GM19468 (cell line): Measurements from ENCODE around the gene MIP.
"Not testable (repeated sequence)": the region's sequence is repeated elsewhere in the genome, so short reads cannot be mapped to it uniquely, and the experiment has no call there.

Source experiments
- ATAC-seq: cut with Tn5 transposase; IDR thresholded peaks from one replicate; pipeline ENCODE4 v1.9.1; 2021; ENCODE audit warnings: mild to moderate bottlenecking, moderate library complexity, moderate number of reproducible peaks; ENCODE audit not compliant: unreplicated experiment; ENCODE audit errors: extremely low read depth

Gene MIP

GRCh38 chr12:56468216-56469006, 14.0 kb upstream of the MIP start, which contains the start of gene SPRYD4:
SPRYD4 (plus strand) TSS chr12:56468578; CDS start chr12:56468592, 14 bp downstream.
- ATAC-seq: peak; percentile 53

- no peak for ATAC-seq
Measured at GRCh38 chr12:56462565-56462964, 8.1 kb upstream of the MIP start.

- ATAC-seq: no peak
Measured at GRCh38 chr12:56461235-56462159, 7.0 kb upstream of the MIP start.

GRCh38 chr12:56457817-56458216, 3.4 kb upstream of the MIP start:
- no peak for ATAC-seq

- ATAC-seq: no peak
Measured at GRCh38 chr12:56451147-56451546, 3.3 kb downstream of the MIP start.

GRCh38 chr12:56450241-56450640, 4.2 kb downstream of the MIP start:
- ATAC-seq: no peak

GRCh38 chr12:56449622-56449984, 4.9 kb downstream of the MIP start:
- ATAC-seq: no peak

GRCh38 chr12:56448860-56449621, 5.4 kb downstream of the MIP start, which contains the start of gene TIMELESS:
TIMELESS (minus strand) TSS chr12:56449426; CDS start chr12:56434170, 15,256 bp downstream.
- ATAC-seq: peak; percentile 68

- not testable (repeated sequence) for ATAC-seq
Measured at GRCh38 chr12:56443208-56443607, 11.2 kb downstream of the MIP start.

- ATAC-seq: no peak
Measured at GRCh38 chr12:56437430-56438176, 16.9 kb downstream of the MIP start.

- ATAC-seq: no peak
Measured at GRCh38 chr12:56434828-56435227, 19.6 kb downstream of the MIP start.

- no peak for ATAC-seq
Measured at GRCh38 chr12:56431850-56432249, 22.6 kb downstream of the MIP start.

- ATAC-seq: no peak
Measured at GRCh38 chr12:56431288-56431687, 23.2 kb downstream of the MIP start.

- ATAC-seq: no peak
Measured at GRCh38 chr12:56425940-56426438, 28.5 kb downstream of the MIP start.

- no peak for ATAC-seq
Measured at GRCh38 chr12:56425193-56425592, 29.3 kb downstream of the MIP start.

- no peak for ATAC-seq
Measured at GRCh38 chr12:56420411-56420810, 34.0 kb downstream of the MIP start.

- no peak for ATAC-seq
Measured at GRCh38 chr12:56417739-56418138, 36.7 kb downstream of the MIP start.

GRCh38 chr12:56414401-56414800, 40.1 kb downstream of the MIP start:
- no peak for ATAC-seq

- no peak for ATAC-seq
Measured at GRCh38 chr12:56413392-56413791, 41.1 kb downstream of the MIP start.
